GM19240 (cell line): ENCODE measurements around the gene DHTKD1.
"Not testable (repeated sequence)": the region's sequence is repeated elsewhere in the genome, so short reads cannot be mapped to it uniquely, and the experiment has no call there.

Experiments
- DNase-seq: peaks from one replicate; pipeline ENCODE4 v3.0.0; 2011; ENCODE audit warnings: low spot score; ENCODE audit not compliant: insufficient read length

DHTKD1 gene

DNA sequence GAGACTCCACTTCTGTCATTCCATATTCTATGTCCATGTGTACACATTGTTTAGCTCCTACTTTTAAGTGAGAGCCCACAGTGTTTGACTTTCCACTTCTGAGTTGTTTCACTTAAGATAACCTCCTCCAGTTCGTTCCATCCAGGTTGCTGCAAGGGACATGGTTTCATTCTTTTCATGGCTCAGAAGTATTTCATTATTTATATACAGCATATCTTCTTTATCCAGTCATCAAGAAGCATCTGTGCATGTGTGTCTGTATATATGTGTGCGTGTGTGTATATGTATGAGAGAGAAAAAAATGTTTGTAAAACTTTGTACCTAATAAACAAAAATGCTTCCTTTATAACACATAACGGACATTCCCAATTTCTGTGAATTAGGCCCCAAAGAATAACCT lies 66.9 kb downstream of the DHTKD1 start:
- DNase-seq: no peak

DNA sequence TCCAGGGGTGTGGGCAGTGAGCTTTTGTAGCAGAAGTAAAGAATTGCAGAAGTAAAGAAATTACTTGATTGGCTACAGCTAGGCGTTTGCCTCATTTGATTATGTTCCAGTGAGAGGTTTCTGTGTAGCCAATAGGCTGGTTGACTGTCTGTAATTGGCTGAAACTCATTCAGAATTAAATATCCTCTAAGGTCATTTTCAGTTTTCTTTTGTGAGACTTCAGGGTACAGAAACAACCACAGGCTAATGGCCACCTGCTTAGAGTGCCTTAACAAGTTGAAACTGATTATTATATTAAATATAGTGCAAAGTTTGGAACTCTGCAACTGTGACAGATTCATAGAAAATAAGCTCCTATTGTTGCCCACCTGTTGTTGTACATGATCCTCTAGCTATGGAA lies 71.3 kb downstream of the DHTKD1 start:
- DNase-seq: no peak

DNA sequence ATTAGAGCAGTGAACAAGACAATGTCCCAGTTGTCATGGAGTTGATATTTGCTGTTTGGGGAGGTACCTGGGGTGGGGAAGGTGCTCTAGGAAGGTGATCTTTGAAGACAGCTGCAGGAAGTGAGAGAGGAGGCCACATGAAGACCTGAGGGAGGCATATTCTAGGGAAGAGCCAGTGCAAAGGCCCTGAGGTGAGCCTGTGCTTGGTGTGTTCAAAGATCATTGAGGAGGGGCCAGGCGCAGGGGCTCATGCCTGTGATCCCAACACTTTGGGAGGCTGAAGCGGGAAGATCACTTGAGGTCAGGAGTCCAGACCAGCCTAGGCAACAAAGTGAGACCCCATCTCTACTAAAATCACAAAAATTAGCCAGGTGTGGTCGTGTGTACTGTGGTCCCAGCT lies 75.8 kb downstream of the DHTKD1 start:
- no peak for DNase-seq

DNA sequence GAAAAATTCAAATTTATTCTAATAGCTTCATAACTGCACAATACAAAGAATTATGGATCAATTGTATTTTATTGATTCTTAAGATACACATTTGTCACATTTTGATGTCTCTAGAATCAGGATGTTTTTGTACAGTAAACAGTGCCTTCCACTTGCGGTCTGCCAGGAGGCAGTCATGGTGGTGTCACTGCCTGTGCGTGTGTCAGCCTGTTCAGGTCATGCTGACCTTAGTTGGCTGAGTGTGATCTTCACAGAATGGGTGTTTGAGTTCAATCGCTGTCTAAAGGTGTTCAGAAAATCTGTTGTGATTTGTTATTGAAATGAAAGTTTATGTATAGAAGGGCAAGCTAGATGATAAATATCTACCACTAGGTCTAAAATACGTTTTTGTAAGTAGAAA lies 81.4 kb downstream of the DHTKD1 start:
- DNase-seq: no peak

DNA sequence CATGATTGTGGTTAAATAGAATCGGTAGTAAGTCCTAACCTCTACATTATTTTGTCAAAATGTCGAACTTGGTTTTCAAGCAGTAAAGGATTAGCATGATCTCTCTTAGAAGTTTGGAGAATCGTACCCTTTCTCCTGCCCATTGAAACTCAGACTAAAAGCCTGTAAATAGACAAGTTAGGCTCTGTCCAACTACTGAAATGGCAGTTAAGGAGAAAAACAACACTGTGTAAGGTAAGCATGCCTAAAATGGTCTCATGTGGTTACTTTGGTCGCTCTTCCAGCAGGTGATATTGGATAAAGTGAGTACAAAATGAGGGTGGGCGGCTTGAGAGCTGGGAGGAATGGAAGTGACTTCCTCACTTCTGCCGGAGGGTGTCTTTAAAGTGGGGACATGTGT lies 85.8 kb downstream of the DHTKD1 start:
- no peak for DNase-seq

DNA sequence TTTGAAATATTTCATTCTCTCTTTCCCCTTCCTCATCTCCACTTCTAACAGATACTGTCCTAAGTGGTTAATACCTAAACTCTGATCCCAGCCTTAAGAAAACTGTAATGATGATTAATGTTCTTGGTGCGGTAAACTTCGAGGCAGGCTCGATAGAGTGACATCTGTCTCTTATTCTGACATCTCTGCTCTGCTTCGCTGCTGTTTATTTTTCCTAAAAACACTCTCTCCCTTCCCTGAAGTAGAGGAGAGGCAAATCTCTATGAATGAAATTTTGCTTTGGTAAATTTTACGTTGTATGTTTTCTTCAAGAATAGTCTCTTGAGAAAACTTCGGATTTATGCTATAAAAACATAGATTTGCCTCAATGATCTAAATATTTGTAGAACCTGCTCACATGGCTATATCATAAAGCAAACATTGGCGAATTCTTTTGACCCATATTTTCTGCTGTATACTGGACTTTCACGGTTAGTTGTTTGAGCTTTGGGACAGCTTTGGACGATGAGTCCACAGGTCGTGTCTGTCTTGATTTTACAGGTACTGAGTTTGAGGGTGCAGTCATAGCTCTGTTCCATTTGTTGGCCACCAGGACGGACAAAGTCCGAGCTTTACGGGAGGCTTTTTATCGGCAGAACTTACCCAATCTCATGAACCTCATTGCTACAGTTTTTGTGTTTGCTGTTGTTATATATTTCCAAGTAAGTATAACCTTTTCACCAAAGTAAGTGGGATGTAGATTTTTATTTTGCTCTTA lies 87.8 kb downstream of the DHTKD1 start:
- DNase-seq: no peak

DNA sequence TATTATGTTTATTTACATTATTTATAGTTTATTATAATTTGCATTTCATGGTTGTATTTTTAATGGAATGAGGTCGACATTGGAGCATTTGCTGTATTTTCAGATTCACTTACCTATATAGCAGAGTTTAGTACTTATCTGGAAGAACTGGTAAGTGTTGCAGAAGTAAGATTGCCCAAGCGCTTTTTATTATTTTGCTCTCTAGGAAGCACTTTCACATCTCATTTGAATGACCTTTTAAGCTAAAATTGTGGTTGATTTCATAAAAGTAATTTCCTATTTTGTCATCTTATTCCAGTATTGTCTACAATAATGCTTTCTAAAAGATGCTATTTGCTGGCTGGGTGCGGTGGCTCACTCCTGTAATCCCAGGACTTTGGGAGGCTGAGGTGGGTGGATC lies 89.4 kb downstream of the DHTKD1 start:
- DNase-seq: no peak

DNA sequence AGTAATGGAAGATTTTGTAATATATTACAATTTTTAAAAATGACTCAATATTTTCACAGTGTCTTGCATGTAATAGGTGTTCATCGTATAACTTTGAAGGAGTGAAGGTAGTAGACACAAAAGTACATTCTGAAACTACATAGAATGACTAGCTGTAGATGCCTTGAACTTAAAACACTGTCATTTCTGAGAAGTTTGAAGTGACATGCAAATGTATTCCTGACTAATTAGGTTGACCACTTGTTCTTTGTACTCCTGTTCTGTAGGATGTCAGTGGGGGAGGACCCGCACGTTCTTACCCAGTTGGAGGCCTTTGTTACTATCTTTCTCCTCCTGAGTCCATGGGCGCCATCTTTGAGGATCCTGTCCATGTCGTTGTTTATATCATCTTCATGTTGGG lies 91.9 kb downstream of the DHTKD1 start:
- no peak for DNase-seq

DNA sequence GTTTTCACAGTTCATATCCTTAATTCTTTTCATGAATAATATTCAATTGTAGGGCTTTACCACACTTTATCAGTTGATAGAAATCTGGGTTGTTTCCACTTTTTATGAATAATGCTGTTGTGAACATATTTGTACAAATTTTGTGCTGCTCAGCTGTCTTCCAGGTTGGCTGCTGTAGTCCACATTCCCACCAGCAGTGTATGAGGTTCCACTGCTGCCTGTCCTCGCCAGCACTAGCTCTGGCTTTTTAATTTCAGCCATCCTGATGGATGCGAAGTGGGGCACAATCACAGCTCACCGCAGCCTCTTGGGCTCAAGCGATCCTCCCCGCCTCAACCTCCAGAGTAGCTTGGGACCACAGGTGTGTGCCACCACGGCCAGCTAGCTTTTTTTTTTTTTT lies 94.2 kb downstream of the DHTKD1 start:
- DNase-seq: no peak

DNA sequence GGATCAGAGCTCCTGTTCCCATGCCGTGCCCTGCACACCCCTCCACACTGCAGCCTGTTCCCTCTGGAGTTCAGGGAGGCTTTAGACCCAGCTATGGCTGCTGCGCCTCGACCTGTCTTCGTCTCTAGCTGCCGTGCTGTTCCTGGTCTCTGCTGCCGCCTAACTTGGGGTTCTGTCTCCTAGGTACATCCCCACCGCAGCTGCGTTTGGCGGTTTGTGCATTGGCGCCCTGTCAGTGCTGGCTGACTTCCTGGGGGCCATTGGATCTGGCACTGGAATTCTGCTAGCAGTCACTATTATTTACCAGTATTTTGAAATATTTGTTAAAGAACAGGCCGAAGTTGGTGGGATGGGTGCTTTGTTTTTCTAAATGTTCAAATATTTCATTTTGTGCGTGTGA lies 95.3 kb downstream of the DHTKD1 start:
- no peak for DNase-seq

DNA sequence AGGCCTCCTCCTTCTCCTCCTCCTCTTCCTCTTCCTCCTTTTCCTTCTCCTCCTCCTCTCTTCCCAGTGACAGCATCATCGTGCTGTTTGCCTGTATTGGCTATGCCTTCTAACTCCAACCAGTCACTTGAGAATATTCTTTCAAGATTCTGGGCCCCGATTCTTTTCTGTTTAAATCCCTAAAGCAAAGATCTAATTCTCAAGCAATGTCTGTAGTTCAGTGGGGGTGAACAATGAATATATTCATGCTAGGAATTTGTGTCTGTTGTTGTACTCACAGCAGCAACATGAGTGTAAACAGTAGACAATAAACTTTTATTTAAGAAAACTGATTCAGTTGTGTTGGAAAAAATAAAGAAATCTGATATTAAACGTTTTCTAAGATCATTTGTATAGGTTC lies 96.3 kb downstream of the DHTKD1 start:
- DNase-seq: no peak

DNA sequence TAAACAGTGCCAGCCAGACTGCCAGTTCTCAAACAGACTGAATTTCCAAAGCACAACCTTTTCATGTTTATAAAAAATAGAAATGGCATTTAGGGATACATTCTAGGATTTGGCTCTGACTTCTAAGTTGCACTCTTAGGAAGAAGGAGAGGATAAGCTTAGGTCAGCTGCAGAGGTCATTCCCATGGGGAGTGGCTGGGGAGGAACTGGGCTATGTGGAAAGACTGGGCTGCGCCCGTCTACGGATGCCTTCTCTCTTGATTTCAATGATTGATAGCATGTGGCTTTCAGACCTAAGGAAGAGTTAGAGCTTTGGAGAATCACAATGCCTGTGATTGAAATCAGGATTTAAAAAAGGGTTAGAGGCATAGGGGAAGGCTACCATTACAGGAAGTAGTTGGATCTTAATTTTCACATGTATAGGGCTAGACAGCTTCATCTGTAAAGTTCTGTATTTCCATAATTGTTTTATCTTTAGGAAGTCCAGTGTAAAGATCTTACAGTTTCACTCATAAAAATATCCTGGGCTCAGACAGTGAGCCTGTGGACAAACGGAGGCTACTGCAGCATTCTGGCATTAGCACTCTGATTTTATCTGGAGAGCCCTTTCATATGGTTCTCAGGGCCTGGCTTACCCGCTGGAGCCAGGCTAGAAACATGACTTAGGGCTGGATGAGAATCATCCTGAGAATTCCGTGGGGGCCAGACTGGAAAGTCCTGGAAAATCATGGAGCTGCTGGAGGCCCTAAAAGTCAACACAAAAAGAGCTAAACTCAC lies 97.4 kb downstream of the DHTKD1 start:
- no peak for DNase-seq

DNA sequence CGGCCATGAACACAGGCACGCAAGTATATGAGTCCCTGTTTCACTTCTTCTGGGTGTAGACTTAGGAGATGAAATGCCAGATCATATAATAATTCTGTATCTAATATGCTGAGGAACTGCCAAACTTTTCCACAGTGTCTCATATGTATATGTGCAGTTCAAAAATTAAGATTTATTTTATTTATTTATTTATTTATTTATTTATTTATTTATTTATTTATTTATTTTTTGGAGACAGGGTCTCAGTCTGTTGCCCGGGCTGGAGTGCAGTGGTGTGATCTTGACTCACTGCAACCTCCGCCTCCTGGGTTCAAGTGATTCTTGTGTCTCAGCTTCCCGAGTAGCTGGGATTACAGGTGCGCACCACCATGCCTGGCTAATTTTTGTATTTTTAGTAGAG lies 102.8 kb downstream of the DHTKD1 start:
- not testable (repeated sequence) for DNase-seq
